Right kidney (tissue), 1 donor: ENCODE measurements around the gene HORMAD1.
"Not testable (repeated sequence)": the region's sequence is repeated elsewhere in the genome, so short reads cannot be mapped to it uniquely, and the experiment has no call there.

Experiments used
- DNase-seq: peaks from one replicate; pipeline ENCODE4 v3.0.0-alpha.2; 2016

Gene HORMAD1

GRCh38 chr1:150696995-150697927 lies 23.4 kb downstream of the HORMAD1 start, which contains the start of gene GOLPH3L:
Gene GOLPH3L (minus strand): TSS chr1:150697154. CDS start chr1:150694838, 2,316 bp downstream.
- DNase-seq, result peak; percentile 71

- DNase-seq, result no peak
Measured at GRCh38 chr1:150696590-150696989, 24.1 kb downstream of the HORMAD1 start.

- DNase-seq, result no peak
Measured at GRCh38 chr1:150696162-150696561, 24.5 kb downstream of the HORMAD1 start.

- DNase-seq, result no peak
Measured at GRCh38 chr1:150695561-150695960, 25.1 kb downstream of the HORMAD1 start.

GRCh38 chr1:150692720-150693119 lies 28.0 kb downstream of the HORMAD1 start:
- DNase-seq, result no peak

- DNase-seq, result no peak
Measured at GRCh38 chr1:150688763-150689162, 31.9 kb downstream of the HORMAD1 start.

GRCh38 chr1:150686275-150686674 lies 34.4 kb downstream of the HORMAD1 start:
- DNase-seq, result no peak

- no peak for DNase-seq
Measured at GRCh38 chr1:150683914-150684313, 36.8 kb downstream of the HORMAD1 start.

GRCh38 chr1:150678988-150679387 lies 41.7 kb downstream of the HORMAD1 start:
- DNase-seq, result no peak

GRCh38 chr1:150674881-150675280 lies 45.8 kb downstream of the HORMAD1 start:
- no peak for DNase-seq

- DNase-seq, result no peak
Measured at GRCh38 chr1:150663321-150663720, 57.4 kb downstream of the HORMAD1 start.

- DNase-seq, result no peak
Measured at GRCh38 chr1:150662811-150663210, 57.9 kb downstream of the HORMAD1 start.

GRCh38 chr1:150661156-150661555 lies 59.5 kb downstream of the HORMAD1 start:
- no peak for DNase-seq

- DNase-seq, result no peak
Measured at GRCh38 chr1:150660584-150660983, 60.1 kb downstream of the HORMAD1 start.

- not testable (repeated sequence) for DNase-seq
Measured at GRCh38 chr1:150657064-150657463, 63.6 kb downstream of the HORMAD1 start.

- not testable (repeated sequence) for DNase-seq
Measured at GRCh38 chr1:150654635-150655034, 66.1 kb downstream of the HORMAD1 start.

GRCh38 chr1:150650193-150650592 lies 70.5 kb downstream of the HORMAD1 start:
- no peak for DNase-seq

- no peak for DNase-seq
Measured at GRCh38 chr1:150649441-150650075, 71.1 kb downstream of the HORMAD1 start.
